ENCODE data around the gene PEAR1.

PEAR1 gene

DNA sequence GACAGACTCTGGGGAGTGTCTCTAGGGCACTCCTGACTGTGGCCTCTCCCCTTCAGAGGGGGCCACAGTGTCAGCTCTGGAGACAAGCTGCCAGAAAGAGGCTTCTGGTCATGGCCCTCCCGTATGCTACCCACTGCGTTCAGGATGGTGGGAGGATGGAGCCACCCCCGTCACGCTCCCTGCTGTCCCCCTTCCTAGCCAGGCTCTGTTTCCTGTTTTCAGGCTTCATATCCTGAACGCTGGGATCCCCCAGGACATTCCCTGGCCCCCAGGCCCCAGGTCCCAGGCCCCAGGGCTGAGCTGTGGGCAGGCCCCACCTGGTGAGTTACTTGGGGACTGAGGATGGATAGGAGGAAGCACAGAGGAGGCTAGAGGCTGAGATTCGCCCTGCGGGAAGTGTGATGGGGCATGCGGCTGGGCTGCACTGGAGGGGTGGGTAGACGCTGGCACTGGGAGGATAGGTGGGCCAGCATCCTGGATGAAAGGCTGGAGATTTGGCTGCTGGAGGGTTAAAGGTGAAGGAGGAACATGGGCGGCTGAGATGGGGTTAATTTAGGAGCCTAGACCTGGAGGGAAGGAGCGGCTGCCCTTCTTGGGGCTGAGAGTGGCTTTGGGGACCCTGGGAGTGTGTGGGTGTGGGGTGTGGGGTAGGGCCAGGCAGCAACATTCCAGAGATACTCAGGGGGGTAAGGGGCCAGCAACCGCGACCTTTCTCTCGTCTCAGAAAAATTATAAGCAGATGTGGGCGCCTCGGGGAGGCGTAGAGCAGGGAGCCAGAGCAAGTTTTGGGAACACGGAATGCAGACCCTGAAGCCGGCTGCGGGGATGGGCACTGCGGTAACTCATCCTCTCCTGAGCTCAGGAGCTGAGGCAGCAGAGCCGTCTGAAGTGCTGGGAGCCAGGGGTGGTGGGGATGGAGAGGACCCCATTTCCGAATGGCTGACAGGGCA lies 8.7 kb downstream of the PEAR1 start:
- DNase-seq: no peak

DNA sequence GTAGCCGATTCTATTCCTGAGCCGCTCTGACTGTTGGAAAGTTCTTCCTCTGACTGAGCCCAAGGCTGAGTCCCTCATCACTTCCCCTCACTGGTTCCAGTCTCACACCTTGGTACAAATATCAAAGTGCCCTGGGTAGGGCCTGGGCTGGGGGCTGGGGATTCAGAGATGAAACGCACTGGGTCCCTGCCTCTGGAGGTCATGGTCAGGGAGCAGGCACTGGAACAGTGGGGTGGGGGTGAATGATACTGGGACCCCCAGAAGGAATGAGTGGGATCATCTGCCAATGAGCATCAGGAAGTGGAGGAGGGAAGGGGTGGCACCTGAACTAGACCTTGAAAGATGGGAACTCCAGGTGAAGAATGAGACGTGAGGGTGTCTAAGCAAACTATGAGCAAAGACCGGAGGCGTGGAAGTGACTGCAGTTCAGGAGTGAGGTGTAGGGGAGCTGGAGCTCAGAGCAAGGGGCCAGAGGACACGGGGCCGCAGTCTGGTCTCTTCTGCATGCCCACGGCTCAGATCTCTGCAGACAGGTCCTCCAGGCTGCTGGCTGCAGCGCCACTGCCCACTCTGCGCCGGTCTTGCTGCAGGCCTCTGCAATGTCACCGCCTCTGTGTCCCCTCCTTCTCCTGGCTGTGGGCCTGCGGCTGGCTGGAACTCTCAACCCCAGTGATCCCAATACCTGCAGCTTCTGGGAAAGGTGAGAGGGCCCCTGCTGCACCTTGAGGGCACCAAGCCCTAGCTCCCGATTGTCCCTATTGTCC lies 10.0 kb downstream of the PEAR1 start:
- DNase-seq: no peak

DNA sequence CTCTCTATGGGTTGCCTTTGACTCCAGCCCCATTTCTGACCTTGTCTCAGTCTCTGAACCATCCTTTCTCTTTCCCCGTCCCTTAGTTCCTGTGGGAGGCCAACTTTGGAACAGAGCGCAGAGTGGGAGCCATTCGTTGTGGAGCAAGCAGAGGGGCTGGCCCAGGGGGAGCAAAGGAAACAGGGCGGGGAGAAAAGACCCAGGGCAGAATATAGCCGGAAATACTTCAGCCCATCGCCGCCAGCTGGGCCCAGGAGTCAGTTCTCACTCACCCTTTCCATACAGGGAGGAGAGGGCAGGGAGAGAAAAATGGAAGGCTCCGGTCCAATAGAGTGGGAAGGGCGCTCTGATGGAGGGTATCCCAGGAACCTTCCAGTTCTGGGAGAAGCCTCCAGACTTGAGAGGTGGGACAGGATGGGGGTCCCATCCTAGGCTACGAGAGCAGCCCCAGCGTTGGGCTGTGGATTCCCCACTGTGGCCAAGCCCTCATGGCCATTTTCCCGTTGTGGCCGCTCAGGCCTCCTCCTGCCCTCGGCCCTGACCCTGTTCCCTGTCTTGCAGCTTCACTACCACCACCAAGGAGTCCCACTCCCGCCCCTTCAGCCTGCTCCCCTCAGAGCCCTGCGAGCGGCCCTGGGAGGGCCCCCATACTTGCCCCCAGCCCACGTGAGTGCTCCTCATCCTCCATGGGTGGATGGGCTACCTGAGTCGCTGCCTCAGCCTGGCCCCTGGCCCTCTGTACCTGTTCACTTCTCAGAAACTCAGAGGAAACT lies 10.9 kb downstream of the PEAR1 start:
- no peak for DNase-seq

DNA sequence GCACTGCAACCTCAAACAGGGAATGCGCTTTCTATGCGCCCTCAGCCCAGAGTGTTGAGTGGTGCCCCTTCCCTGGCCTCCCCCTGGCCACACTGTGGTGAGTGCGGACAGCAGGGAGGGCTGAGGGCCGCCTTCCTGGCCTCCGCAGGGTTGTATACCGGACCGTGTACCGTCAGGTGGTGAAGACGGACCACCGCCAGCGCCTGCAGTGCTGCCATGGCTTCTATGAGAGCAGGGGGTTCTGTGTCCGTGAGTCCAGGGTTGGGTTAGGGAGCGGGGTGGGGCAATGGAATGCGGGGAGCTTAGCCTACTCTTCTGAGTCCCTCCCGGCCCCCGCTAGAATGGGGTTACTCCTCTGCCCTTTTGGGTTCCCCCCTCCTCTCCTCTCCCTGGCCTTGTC lies 11.7 kb downstream of the PEAR1 start:
- no peak for DNase-seq

DNA sequence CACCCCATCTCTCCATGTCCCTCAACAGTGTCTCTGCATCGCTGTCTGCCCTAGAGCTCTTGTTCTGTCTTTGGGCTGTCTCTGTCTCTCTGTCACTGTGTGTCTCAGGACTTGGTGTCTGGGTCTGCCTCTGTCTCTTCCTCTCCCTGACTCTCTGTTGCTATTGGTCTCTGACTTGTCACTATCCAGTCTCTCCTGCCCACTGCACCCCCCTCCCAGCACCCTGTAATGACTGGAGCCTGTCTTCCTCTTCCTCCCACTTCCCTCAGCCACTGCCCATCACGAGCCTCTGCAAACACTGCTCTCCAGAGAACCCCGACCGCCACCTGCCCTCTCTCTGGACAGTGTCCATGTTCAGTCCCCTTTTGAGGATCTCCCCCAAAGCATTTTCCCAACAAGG lies 12.1 kb downstream of the PEAR1 start:
- DNase-seq: no peak

DNA sequence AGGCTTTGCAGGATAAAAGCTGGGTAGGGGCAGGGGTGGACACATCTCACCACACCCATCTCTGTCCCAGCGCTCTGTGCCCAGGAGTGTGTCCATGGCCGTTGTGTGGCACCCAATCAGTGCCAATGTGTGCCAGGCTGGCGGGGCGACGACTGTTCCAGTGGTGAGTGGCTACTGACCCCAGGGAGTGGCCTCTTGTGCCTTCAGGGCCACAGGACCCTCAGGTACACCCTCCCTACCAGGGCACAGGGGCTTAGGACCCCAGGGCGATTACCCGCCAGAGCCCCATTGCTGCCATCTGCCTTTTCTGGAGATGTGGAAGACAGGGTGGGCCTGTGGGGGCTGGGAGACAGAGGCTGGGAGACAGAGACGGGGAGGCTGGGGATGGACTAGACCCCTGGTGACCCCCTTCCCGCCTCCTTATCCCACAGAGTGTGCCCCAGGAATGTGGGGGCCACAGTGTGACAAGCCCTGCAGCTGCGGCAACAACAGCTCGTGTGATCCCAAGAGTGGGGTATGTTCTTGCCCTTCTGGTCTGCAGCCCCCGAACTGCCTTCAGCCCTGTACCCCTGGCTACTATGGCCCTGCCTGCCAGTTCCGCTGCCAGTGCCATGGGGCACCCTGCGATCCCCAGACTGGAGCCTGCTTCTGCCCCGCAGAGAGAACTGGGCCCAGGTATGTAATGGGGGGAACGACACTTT lies 12.8 kb downstream of the PEAR1 start:
- DNase-seq: no peak

DNA sequence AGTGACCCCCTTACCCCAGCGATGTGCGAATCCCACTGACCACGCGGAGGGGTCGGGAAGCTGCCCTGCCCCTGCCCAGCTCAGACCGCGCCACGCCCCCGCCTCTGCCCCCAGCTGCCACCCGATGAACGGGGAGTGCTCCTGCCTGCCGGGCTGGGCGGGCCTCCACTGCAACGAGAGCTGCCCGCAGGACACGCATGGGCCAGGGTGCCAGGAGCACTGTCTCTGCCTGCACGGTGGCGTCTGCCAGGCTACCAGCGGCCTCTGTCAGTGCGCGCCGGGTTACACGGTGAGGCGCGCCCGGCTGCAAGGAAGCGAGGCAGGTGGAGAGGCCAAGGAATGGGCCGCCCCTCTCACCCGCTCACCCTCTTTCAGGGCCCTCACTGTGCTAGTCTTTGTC lies 15.0 kb downstream of the PEAR1 start:
- no peak for DNase-seq

DNA sequence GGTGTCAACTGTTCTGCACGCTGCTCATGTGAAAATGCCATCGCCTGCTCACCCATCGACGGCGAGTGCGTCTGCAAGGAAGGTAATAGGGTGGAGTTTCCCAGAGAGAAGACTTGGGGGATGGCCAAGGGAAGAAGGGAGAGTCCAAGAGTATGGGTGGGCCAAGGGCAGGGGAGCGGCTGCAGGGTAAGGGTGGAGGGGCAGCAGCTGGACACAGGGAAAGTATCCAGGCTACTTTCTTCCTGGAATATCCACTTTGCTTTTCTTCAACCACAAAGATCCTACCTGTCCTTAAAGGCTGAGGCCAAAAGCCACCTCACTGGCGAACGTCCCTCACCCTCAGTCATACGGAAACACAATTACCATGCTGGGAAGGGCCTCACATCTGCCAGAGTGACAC lies 15.4 kb downstream of the PEAR1 start:
- no peak for DNase-seq

DNA sequence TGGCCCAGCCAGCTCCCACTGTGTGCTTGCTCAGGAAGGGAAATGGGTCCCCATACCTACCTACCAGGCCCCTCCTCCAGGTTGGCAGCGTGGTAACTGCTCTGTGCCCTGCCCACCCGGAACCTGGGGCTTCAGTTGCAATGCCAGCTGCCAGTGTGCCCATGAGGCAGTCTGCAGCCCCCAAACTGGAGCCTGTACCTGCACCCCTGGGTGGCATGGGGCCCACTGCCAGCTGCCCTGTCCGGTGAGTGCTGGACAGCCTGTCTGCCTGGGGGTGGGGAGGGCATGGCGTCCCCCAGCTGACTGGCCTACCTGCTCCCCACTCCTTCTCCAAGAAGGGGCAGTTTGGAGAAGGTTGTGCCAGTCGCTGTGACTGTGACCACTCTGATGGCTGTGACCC lies 16.2 kb downstream of the PEAR1 start:
- no peak for DNase-seq

DNA sequence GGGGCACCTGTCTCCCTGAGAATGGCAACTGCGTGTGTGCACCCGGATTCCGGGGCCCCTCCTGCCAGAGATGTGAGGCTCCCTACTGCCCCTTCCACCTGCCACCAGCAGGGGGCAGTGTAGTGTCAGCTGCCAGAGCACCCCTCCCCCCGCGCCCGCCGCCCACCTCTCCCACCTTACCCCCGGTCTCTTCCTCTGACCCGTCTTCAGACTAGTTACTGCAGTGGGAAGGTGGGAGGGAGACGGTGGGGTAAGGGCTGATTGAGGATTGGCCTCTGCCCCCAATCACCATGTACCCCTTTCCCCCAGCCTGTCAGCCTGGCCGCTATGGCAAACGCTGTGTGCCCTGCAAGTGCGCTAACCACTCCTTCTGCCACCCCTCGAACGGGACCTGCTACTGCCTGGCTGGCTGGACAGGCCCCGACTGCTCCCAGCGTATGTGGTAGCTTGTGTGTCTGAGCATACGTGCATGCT lies 16.8 kb downstream of the PEAR1 start:
- DNase-seq: peak in 5 of 6 experiments; percentile 34 to 65 (median 43)

DNA sequence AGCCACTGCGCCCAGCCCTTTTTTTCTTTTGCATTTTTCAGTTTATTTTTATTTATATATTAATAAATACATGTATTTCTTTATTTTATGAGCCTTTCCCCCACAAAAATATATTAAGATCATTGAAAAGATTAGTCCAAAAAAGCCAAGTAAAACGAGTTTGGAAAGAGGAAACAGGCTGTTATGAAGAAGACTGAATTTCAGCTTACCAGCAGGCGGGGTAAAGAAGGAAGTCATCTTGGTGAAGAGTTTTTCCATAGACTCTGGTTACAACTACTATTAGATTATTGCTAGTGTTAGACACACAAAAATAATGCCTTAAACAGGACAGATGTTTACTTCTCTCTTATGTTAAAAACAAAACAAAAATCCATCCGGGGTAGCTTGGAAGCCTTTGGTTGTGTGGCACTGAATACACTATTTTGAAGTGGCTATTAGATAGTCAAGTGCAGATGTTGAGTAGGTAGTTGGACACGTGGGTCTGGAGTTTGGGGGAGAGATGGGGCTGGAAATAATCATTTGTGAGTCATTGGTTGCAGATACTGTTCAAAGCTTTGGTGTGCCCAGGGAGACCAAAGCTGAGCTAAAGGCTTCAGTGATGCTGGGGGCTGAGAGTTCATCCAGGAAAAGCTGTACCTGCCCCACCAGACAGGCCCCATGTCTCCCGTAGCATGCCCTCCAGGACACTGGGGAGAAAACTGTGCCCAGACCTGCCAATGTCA lies 18.2 kb downstream of the PEAR1 start:
- no peak for DNase-seq

DNA sequence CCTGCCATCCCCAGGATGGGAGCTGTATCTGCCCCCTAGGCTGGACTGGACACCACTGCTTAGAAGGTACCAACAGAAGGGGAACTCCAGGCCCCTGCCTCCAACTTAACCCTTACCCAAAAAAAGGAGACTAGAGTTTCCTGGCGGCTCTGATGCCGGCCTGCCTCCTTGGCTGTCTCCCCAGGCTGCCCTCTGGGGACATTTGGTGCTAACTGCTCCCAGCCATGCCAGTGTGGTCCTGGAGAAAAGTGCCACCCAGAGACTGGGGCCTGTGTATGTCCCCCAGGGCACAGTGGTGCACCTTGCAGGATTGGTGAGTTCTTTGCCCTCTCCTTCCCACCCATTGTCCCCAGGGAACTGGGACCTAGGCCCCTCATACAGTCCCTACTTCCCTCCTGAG lies 18.8 kb downstream of the PEAR1 start:
- no peak for DNase-seq

DNA sequence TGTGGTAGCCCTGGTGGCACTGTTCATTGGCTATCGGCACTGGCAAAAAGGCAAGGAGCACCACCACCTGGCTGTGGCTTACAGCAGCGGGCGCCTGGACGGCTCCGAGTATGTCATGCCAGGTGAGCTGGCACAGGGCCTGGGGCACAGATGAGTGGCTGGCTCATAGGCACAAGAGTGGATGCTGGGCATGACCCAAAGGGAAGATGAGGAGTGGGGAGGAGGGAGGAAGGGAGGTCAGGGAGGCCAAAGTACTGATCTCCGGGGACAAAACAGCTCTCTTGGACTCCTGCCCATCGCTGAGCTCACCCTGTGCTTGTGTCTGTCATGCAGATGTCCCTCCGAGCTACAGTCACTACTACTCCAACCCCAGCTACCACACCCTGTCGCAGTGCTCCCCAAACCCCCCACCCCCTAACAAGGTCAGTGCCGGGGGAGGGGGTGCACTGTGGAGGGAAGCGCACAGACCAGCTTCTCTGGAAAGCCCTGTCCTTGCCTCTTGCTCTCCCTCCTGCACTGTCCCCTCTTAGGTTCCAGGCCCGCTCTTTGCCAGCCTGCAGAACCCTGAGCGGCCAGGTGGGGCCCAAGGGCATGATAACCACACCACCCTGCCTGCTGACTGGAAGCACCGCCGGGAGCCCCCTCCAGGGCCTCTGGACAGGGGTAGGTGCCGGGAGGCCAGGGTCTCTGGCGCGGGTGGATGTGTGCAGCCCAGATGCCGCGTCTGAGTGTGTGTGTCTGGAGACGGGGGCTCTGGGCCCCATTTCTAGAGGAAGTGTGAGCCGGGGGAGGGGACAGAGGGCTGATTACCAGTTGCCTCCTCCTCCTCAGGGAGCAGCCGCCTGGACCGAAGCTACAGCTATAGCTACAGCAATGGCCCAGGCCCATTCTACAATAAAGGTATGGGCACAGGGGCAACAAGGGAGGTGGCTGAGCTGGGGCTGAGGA lies 19.6 kb downstream of the PEAR1 start:
- no peak for DNase-seq

DNA sequence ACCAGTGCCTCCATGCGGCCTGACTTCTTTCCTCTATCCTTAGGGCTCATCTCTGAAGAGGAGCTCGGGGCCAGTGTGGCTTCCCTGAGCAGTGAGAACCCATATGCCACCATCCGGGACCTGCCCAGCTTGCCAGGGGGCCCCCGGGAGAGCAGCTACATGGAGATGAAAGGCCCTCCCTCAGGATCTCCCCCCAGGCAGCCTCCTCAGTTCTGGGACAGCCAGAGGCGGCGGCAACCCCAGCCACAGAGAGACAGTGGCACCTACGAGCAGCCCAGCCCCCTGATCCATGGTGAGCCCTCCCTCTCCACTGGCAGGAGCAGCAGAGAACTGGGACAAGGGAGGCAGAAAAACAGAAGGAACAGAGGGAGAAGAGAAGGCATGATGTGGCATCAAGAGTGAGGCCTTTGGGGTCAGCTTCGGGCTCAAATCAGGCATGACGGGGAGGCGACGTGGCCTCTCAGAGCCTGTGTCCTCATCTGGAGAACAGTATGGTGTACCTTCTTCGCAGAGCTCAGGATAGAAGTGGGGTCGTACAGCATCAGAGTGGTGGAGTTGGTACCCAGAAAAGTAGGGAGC lies 20.4 kb downstream of the PEAR1 start:
- DNase-seq: no peak

DNA sequence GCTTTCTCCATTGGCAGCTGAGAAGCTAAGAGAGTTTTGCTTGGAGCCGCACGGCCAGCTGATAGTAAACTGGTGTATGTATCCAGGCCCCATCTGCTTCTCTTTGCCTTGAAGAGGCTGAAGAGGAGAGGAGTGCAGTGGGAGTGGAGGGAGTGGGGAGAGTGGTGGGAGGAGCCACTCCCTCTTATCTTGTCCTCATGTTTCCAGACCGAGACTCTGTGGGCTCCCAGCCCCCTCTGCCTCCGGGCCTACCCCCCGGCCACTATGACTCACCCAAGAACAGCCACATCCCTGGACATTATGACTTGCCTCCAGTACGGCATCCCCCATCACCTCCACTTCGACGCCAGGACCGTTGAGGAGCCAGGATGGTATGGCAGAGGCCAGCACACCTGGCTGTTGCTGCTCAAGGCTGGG lies 20.9 kb downstream of the PEAR1 start:
- no peak for DNase-seq

DNA sequence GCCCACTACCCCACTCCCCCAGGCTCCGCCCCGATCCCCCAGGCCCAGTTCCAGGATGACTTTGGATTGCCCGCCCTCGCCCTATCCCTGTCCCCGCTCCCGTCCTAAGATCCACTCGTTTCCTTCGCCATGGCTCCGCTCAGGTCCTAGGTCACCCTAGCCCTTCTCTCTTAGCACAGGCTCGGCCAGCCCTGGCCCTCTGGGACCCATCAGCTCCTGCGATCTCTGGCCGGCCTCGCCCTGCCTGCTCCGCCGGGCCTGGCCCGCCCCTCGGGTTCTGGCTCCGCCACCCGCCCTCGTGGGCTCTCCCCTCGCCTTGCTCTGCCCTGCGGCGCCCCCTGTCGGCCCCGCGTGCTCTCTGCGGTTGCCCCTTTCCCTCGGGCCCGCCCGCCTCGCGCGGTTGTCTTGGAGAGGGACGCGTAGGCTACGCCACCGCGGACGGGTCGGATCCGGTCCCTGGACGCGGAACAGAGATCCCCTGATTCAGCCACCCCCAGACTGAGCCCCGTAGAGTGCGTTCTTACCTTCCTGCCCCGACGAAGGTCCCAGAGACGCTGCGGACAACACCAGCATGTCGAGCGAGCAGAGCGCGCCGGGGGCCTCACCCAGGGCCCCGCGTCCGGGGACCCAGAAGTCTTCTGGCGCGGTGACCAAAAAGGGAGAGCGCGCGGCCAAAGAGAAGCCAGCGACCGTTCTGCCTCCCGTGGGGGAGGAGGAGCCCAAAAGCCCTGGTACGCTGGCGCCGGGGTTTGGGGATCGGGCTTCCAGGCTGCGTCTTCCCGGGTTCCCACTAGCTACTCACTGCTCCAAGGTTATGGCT lies 26.9 kb downstream of the PEAR1 start, which contains the start of gene LRRC71:
LRRC71 (plus strand) TSS at position 400 of the 820 bp plus-strand sequence; CDS start at position 572, 172 bp downstream.
- peak in 5 of 6 experiments; percentile 14 to 53 (median 47) for DNase-seq

DNA sequence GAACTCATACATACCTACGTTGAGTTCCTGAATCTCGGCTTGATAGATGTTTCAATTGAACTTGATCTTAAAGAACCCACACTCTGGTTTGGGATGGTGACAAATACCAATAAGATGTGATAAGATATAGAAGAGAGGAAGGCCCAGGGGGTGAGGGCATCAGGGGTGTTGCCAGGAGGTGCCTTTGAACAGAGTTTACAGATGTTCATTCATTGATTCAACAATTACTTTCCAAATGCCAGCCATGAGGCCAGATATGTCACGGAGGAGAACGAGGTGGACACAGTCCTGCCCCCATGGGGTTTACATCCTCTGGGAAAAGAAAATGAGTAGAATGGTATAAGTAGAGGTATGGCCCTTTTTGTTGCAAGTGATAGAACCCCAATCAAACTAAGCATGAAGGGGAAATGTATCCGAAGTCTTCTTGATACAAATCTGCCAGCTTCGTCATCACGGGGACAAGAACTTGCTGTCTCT lies 27.6 kb downstream of the PEAR1 start:
- no peak for DNase-seq

DNA sequence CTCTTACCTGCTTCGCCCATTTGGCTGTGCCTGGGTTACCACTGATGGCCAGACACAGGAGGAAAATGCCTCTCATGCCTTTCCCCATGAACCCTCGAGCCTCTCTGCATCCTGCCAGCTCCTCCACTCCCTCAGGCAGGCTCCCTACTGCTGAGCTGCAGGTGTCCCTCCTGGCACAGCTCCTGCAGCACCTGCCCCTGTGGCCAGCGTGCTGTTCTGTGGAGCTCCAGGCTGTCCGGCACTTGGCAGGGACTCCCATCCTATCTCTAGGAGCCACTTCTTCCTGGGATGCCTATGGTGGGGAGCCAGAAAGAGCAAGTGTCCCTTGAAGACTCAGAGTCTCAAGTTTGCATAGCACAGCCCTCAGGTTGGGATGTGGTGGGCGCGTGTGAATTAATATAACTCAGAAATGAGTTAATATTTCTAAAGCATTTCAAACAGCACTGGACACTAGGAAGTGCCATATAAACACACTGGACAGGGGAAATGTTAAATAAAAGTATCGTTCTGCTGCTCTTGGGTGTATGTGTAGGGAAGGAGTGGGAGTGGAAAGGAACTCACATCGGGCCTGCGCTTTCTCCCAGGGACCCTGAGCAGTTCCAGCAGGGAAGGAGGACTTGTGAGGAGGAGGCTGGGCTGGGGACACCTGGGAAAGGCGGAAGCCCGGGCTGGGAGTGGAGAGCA lies 29.6 kb downstream of the PEAR1 start:
- no peak for DNase-seq
